ENCODE data around the gene KAT6B. TPM values are rescaled to one million over a fixed set of nuclear protein-coding genes. Genes with fewer than 3 reads are reported as not detected.

KAT6B gene
- total and polyA plus RNA-seq, 2 of the 8 experiments (the other 6 are each of a cell fraction or from before 2014, with no cell fraction given) = 7.3 to 30.8 TPM

- TF ChIP-seq POLR2AphosphoS5 (IDR thresholded peaks at IDR 0.05; ENCODE audit: low read depth, low read length) (no peak), NRF1 (IDR thresholded peaks at IDR 0.05; ENCODE audit: low read depth, low read length) (no peak)
Observed at GRCh38 chr10:75032813-75033212, 206.4 kb downstream of the KAT6B start (continued).

Data from H1 (cell line).